HG02970 (cell line): ENCODE measurements around the gene CARS2.
"Not testable (repeated sequence)": the region's sequence is repeated elsewhere in the genome, so short reads cannot be mapped to it uniquely, and the experiment has no call there.

Source experiments
- ATAC-seq: cut with Tn5 transposase; IDR thresholded peaks from one replicate; pipeline ENCODE4 v1.9.1; 2021; ENCODE audit warnings: mild to moderate bottlenecking, moderate library complexity, moderate number of reproducible peaks; ENCODE audit not compliant: unreplicated experiment, low FRiP score

The CARS2 gene

DNA sequence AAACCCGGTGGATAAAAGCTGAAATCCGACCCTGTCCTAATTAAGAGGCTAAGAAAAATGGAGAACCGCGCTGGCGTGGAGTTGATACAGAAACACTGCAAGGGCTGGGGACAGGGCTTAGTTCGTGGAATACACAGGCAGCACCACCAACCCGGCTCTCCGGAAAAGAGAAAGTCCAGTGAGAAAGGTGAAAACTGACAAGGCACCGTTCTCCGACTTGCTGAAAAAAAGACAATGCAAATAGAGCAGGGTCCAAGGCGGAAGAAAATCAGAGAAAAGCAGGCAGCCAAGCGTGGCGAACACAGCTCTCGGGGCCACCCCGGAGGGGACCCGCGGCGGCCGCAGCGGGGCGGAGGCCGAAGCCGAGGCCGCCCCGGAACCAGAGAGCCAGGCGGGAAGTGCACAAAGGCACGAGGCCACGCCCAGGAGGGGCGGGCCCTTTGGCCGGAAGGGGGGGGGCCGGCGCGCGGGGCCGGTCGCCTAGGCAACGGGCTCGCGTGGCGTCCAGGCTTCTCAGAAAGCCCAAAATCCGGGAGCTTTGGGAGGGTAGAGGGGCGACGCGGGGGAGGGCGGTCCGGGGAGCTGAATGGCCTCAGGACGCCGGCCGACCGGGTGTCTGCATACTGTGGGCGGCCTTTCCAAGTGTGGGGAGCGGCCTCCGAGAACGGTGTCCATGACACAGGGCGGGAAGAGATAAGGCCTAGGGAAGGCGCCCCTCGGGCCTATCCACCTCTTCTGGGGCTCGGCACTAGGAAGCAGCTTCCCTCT is 6.3 kb upstream of the CARS2 start:
- ATAC-seq = peak; percentile 34

DNA sequence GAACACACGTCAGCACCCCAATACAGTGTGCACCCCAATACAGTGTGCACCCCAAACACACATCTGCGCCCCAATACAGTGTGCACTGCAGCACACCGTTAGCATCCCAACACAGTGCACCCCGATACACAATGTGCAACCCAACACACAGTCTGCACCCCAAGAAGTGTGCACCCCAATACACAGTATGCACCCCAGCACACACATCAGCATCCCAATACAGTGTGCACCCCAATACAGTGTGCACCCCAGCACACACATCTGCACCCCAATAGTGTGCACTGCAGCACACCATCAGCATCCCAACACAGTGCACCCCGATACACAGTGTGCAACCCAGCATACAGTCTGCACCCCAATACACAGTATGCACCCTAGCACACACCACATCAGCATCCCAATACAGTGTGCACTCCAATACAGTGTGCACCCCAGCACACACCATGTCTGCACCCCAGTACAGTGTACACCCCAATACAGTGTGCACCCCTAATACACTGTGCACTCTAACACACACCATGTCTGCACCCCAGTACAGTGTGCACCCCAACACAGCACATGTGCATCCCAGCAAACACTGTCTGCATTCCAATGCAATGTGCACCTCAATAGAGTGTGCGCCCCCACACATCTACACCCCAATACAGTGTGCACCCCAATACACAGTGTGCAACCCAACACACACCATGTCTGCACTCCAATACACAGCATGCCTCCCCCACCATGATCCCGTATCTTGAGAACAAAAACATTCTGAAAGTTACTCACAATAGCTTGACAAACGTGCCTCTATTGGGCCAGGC is 855 bp upstream of the CARS2 start:
- no peak for ATAC-seq

DNA sequence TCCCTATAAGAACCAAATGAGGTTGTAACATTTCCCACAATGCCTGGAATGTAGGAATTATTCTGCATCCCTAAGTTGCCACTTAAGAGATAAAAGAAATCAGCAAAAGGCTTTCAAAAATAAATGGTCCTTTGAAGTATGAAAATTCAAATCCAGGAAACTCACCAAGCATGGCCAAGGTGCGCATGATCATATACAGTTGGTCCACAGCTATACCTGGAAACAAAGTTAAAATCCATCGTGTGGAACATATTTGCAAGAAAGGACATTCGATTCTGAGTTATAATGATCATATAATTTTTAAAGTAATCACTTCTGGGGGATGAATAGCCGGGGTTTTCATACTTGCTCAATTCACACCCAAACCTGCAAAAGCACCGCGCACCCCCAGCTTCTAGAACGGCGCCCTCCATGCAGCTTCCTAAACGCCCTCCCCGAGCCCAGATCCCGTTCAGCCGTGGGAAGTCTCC is 525 bp downstream of the CARS2 start:
- no peak for ATAC-seq

DNA sequence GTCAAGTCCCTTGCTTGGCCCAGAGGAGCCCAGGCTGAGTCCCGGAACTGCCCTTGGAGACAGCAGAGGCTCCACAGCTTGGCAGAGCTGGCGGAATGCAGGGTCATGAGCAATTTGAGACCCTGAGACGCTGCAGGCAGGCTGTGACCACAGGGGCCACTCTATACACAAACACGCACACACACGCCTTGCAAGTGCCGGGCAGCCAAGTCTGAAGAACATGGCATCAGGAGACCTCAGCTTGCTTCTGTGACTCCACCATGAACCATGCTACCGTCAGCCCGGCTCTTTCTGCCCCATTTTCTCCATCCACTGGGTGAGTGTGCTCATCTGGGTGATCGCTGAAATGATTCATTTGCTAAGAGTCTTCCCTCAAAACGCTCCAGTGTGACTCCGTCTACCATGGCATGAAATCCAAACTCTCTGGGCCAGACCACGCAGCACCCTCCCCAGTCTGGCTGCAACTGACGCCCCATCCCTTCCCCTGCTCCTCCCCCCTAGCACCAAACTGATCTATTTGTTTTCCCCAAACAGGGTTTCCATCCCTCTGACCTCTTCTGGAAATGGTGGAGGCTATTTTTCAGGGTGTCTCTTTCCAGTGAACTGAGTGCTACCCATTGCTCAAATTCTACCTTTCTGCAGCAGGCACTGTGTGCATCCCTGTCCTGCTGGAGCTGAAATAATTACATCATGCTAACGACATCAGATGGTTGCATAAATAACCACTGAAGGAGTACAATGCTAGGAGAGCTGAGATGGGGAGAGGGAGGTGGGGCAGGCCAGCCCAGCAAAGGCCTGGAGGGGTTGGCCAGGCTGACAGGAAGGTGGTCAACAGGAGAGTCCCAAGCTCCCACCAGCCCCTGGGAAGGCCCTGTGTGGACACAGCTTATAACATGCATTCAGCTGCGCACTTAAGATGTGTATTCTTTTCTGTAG is 3.1 kb downstream of the CARS2 start:
- ATAC-seq = no peak

GRCh38 chr13:110702089-110702488 is 3.8 kb downstream of the CARS2 start:
- no peak for ATAC-seq

DNA sequence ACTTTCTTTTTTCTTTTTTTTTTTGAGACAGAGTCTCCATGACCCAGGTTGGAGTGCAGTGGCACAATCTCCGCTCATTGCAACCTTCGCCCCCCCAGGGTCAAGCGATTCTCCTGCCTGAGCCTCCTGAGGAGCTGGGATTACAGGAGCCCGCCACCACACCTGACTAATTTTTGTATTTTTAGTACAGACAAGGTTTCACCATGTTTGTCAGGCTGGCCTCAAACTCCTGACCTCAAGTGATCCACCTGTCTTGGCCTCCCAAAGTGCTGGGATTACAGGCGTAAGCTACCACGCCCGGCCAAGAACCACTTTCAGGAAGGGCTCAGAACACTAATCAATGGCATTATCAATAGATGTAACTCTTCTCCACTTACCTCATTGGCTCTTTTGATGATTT is 4.9 kb downstream of the CARS2 start:
- ATAC-seq = not testable (repeated sequence)

DNA sequence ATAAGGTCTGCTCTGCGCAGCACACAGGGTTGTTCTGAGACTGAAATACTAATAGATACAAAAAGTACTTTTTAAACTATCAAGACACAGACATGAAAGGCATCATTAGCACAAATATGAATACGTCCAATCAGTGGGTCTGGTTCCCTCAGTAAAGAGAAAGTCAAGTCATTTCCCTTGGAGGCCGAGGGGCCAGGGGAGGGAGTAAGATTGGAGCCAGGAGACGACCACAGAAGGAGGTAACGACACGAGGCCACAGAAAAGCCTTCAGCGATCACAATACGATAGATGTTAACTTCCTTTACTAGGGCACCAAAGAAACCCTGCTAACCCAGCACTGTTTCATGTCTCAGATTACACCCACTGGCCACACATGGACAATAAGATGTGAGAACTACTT is 5.3 kb downstream of the CARS2 start:
- no peak for ATAC-seq

- ATAC-seq = no peak
These were observed 5.7 kb downstream of the CARS2 start for GRCh38 chr13:110700186-110700585.

DNA sequence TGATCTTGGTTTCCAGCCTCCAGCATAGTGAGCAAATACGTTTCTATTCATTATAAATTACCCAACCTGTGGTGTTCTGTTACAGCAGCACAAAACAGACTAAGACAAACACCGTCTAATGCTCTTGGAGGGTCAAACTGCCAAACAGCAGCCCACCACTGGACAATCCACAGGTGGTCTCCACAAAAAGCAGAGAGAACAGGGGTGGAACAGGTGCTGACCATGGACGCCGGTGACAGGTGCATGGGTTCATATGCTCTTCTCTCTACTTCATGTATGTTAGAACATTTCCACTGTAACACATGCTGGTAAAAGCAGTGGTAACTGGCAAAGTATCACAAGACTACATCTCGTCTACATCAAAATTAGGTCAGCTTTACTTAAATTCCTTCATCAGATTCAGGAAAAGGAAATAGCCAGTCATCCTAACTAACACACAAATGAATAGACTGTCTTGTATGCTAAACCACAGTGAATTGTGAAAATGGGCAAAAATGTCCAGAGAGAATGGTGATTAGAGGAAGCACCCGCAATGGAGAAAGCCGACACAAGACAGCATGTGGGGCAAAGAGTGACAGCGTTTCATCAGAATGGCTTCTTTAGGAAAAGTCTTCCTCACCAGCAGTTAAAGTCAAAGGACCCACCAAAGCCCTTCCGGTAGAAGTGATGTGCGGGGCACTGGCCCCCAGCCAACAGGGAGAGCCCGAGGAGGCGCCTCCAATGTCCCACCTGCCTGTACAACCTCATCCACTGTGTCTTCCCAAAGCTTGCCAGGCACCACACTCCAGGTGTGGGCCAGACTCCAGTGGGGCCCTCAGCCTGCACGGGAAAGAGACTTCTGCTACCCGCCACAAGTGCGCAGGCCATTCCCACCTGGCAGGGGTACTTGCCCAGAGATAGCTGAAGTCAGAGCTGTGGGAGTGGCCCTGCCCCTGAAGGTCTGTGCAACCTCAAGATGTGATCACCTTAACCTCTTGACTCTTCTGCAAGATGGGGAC is 6.5 kb downstream of the CARS2 start:
- no peak for ATAC-seq

DNA sequence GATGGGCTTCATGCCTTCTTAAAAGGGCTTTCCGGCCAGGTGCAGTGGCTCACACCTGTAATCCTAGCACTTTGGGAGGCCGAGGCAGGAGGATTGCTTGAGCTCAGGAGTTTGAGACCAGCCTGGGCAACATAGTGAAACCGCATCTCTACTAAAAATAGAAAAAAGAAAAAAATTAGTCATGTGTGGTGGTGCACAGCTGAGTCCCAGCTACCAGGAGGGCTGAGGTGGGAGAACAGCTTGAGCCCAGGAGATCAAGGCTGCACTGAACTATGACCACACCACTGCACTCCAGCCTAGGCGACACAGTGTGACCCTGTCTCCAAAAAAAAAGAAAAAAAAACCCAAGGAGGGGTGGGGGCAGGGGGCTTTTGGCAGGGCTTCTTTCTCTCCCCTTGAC is 7.2 kb downstream of the CARS2 start:
- ATAC-seq = no peak

- ATAC-seq = no peak
These were observed 8.1 kb downstream of the CARS2 start for GRCh38 chr13:110697842-110698241.

- ATAC-seq = no peak
These were observed 9.1 kb downstream of the CARS2 start for GRCh38 chr13:110696776-110697175.

DNA sequence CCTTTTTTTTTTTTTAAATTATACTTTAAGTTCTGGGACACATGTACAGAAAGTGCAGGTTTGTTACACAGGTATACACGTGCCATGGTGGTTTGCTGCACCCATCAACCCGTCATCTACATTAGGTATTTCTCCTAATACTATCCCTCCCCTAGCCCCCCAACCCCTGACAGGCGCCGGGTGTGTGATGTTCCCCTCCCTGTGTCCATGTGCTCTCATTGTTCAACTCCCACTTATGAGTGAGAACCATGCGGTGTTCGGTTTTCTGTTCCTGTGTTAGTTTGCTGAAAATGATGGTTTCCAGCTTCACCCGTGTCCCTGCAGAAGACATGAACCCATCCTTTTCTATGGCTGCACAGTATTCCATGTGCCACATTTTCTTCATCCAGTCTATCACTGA is 10.1 kb downstream of the CARS2 start:
- ATAC-seq = not testable (repeated sequence)

DNA sequence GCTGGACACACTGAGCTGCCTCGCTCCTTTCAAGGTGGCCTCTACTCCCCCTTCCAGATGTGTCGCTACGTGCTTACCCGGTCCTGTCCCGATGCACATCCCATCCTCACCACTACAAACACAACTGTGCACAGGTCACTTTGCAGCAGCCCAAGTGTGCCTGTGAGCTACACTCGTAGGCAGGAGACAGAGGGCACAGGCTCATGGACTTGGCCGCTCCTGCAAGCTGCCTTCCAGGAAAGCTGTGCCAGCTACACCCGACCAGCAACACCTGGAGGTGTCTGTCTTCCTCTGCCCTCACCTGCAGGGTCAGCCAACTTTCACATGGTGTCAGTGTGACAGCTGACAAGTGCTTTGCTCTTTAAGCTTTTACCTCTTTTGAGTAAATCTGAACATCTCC is 15.4 kb downstream of the CARS2 start:
- no peak for ATAC-seq

DNA sequence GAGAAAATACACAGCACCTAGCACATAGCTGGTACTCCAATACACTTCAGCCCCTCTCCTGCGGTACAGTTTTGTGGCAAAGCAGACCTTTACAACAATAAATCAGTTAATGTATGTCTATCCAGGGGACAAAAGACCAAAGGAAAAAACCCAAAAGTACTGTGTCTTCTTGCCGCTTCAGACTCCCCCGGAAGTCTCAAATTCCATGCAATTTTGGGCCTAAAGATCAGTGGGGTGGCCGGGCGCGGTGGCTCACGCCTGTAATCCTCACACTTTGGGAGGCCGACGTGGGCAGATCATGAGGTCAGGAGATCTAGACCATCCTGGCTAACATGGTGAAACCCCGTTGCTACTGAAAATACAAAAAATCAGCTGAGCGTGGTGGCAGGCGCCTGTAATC is 16.2 kb downstream of the CARS2 start:
- ATAC-seq = no peak

DNA sequence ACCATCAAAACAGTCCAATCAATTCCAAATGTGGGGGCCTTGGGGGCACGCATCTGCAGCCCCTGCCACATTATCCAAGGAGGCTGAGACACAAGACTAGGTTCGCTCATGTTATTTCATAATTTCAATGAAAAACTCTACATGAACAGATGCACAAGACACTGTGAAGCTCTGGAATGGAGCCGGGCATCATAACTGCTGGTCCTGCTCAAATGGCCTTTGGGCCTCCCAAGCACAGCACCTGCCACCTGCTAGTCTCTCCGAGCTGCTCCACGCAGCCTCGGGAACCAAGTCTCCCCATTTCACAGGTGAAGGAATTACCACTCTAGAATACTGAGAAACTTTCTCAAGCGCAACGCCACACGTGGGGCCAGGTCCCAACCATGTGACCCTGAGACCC is 16.9 kb downstream of the CARS2 start:
- ATAC-seq = no peak

DNA sequence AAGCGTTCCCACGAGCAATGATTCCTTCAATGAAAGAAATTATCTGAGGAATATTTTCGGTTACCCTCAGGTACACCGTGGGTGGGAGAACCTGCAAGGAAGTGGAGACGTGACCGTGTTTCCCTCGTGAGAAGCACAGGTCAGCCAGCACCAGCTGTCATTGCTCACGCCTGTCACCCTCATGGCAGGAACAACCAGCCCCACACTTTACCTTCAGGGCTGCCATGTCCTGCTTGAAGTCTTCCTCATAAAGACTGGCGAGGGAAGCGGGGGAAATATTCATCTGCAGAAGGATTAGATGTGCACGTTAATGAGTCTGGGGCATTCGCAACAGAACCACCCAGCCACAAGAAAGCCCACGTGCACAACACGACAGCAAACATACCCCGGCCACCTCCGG is 18.2 kb downstream of the CARS2 start:
- no peak for ATAC-seq

GRCh38 chr13:110685305-110686020 is 20.5 kb downstream of the CARS2 start:
- ATAC-seq = no peak
